OCI-LY7 (cell line): ENCODE results near the gene LEMD2.

Experiments used
- EZH2phosphoT487 ChIP-seq: fragments of 200-600 bp; sonication (generic); IDR thresholded peaks from 2 replicates; pipeline ENCODE4 v1.6.1; 2018; ENCODE audit warnings: low read depth, borderline replicate concordance, mild to moderate bottlenecking, mixed run types, antibody characterized with exemption, low read length, moderate library complexity, mixed read lengths
- TF ChIP-seq, protein P1 (sequence below): fragments of 200-600 bp; sonication (generic); conservative IDR thresholded peaks from 2 replicates; pipeline ENCODE4 v1.5.1; 2014; ENCODE audit warnings: mild to moderate bottlenecking, antibody characterized with exemption, low read length, moderate library complexity, mixed read lengths

DNA sequence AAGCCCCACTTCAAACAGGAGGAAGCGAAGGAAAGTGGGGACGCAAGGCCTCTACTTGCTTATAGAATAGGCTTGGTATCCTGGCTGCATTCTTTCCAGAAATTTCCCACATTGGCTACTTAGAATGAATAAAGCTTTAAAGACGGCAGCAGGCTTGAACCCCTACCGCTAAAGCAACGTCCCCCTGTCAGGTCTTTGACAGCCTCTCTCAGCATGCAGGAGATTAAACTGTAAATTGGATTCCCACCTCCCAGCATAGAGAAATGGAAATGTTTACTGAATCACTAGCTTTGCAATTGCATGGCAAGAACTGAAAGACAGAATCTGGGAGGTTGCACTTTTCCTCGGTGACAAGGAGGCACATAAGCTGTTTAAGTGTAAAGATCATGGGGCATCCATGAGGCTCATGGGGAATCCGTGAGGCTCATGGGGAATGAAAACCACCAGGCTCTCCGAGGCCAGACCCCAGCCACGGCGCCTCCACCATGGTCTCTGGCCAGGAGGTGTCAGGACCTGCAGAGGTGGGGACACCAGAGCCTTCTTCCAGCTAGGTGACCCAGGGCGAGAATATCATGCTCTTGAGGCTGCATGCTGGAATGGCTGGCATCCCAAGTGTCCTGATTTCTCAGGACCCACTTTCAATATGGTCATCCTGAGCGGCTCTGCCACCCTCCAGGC lies 10.3 kb downstream of the LEMD2 start:
- no peak for TF ChIP-seq EZH2phosphoT487
- TF ChIP-seq, protein P1, sequence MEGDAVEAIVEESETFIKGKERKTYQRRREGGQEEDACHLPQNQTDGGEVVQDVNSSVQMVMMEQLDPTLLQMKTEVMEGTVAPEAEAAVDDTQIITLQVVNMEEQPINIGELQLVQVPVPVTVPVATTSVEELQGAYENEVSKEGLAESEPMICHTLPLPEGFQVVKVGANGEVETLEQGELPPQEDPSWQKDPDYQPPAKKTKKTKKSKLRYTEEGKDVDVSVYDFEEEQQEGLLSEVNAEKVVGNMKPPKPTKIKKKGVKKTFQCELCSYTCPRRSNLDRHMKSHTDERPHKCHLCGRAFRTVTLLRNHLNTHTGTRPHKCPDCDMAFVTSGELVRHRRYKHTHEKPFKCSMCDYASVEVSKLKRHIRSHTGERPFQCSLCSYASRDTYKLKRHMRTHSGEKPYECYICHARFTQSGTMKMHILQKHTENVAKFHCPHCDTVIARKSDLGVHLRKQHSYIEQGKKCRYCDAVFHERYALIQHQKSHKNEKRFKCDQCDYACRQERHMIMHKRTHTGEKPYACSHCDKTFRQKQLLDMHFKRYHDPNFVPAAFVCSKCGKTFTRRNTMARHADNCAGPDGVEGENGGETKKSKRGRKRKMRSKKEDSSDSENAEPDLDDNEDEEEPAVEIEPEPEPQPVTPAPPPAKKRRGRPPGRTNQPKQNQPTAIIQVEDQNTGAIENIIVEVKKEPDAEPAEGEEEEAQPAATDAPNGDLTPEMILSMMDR = no peak
